GM18508 (cell line): Measurements from ENCODE around the gene CLTA.
"Not testable (repeated sequence)": the region's sequence is repeated elsewhere in the genome, so short reads cannot be mapped to it uniquely, and the experiment has no call there.

ENCODE experiments used
- ATAC-seq: cut with Tn5 transposase; IDR thresholded peaks from one replicate; pipeline ENCODE4 v1.9.1; 2021; ENCODE audit warnings: moderate number of reproducible peaks; ENCODE audit not compliant: insufficient read depth, unreplicated experiment

Gene CLTA

GRCh38 chr9:36180243-36180642 lies 10.5 kb upstream of the CLTA start:
- not testable (repeated sequence) for ATAC-seq

DNA sequence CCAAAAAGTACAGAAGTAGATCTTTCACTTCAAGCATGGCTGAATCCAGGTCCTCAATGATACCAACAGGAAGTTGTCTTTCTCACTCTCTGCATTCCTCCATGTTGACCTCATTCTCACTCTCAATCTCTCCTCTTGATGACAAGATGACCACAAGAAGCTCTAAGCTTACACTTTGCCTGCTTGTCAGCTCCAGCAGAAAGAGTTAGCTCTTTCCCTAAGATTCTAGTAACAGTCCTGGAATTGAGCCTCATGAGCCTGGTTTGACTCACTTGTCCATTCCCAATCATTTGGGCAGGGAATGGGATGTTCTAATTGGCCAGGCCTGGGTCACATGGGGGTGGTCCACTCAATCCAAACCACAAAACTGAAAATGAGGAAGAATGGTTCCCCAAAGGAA lies 3.3 kb upstream of the CLTA start:
- no peak for ATAC-seq

- ATAC-seq: no peak
These were observed 2.5 kb upstream of the CLTA start for GRCh38 chr9:36188212-36188611.

- ATAC-seq: no peak
These were observed 745 bp upstream of the CLTA start for GRCh38 chr9:36189976-36190375.

DNA sequence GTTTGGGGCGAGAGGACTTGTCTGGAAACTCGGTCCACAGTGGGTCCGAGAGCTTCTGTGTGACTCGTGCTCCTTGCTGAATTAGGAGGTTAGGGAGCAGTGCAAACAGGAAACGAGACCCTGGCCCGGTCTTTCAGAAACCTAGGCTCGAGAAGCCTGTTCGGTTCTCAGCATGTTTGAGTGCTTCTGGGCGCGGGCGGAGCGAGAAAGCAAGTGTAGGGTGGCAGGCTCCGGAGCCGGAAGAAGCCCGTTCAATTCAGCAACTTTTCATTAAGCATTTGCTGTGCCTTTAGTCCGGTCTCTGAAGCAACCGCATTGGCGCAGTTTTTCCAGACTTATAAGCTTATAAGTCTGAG lies 547 bp downstream of the CLTA start:
- ATAC-seq: no peak

GRCh38 chr9:36191686-36192085 lies 965 bp downstream of the CLTA start:
- ATAC-seq: no peak

- ATAC-seq: no peak
These were observed 1.5 kb downstream of the CLTA start for GRCh38 chr9:36192196-36192595.

DNA sequence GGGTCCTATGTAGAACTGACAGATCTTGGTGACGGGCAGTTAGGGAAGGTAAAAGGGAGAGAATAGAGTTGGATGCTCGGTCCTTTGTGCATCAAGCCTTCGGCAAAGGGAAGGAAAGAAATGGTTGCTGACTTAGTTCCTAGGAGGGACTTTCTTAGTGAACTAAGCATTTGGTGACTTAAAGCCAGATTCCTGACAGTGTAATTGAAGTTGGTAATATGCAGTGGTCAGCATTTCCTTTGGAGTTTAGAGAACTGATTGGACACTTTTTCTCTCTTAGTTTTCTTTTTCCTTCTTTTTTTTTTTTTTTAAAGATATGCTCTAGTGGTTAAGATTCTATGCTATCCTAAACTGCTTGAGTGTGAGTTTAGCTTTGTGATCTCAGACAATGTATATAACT lies 2.3 kb downstream of the CLTA start:
- no peak for ATAC-seq

DNA sequence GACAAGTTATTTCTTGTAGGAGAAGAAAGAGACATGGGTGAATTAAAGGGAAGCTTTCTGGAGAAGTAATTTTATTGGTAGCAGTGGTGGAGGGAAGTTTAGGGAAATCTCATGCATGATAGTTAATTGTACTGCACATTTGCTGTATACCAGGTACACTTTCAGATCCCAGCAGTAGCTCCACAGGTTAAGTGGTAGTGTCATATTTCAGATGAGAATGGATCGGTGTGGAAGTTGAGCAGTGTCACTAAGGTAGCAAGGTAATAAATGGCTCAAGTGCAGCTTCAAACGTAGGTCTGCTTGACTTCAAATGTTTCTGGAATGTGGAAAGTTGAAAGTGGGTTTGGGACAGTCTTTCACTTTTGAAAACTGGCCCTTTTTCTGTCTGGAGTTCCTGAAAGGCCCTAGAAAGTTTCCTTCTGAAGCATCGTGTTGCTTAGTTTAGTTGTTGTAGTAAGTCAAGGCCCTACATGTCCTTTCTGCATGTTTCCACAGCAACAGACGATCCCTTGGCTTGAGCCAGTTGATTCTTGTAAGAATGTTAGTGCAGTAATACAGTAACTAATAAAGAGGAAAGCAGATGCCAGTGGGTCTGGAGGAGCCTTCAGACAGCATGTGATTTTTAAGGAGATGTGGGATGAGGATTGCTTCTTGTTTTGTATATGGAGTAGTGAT lies 3.7 kb downstream of the CLTA start:
- no peak for ATAC-seq

DNA sequence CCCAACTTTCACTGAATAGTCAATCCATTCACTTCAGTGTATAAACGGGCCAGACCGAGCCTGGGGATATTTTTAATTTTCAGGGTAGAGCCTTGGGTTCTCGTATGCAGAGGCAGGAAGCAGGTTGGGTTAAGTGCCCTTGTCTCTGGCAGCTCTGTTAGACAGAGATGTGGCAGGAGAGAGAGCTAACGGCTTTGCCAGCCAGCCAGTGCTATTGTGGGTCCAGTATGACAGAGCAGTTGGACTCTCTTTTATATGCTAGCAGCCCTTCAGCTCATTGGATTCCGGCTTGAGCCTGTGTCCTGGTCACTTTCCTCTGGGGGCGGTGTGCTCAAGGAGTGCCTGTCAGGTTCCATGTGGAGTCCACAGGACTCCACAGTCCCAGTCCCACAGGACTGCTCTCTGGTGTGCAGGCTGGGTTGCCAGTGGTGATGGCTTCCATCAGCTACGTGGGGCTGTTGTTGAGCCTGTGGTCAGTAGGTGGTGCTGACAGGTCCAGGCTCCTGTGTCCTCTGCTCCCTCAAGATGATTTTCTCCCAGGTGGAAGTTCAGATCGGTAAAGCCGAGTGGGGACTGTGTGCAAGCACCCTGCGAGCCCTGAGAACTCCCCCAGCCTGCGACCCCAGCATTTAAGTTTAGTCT lies 14.3 kb downstream of the CLTA start:
- ATAC-seq: no peak

- ATAC-seq: no peak
These were observed 16.3 kb downstream of the CLTA start for GRCh38 chr9:36207016-36207415.

DNA sequence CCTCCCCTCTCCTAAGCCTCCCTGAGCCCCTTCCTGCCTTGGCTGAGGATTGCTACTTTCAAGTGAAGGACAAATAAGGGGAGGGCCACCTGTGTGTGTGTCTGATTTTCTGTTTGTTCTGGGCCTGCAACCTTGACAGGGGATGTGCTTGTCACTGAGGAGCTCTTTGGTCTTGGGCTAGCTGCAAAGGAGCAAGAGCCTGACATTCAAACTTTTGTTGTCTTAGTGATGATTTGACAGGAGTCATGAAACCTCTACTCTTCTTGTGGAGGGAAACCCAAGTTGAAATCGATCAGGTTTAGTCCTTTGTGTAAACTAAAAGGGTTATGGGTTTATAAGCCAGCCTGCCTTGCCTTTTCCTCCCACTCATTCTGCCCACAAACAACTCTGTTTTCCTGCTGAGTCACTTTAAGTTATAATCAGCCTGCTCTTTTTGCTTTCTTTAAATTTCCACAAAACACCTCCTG lies 16.9 kb downstream of the CLTA start:
- no peak for ATAC-seq

GRCh38 chr9:36208521-36209253 lies 18.0 kb downstream of the CLTA start:
- no peak for ATAC-seq

GRCh38 chr9:36210722-36211121 lies 20.0 kb downstream of the CLTA start:
- ATAC-seq: no peak

DNA sequence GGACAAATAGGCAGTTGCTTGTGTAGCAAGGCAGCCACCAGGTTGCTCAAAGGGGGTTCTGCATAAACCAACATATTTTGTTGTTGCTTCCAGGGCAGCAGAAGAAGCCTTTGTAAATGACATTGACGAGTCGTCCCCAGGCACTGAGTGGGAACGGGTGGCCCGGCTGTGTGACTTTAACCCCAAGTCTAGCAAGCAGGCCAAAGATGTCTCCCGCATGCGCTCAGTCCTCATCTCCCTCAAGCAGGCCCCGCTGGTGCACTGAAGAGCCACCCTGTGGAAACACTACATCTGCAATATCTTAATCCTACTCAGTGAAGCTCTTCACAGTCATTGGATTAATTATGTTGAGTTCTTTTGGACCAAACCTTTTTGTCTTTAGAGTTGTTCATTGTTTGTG lies 20.8 kb downstream of the CLTA start:
- no peak for ATAC-seq

DNA sequence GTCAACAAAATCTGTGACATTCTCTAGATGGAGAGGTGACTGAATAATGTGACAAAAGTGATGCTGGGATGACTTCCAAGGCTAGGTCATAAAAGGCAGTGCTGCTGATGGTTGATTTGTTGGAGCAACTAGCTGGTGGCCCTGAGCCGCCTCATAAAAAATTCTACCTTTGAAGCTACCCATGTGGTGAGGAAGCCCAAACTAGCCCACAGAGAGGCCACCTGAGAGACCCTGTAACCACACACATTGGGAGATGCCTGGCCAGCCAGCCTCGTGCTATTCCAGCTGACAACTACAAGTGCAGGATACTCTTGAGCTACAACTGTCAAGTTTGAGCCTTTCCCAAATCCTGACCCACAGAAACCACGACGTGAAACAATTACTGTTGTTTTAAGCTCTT lies 22.7 kb downstream of the CLTA start:
- ATAC-seq: no peak

DNA sequence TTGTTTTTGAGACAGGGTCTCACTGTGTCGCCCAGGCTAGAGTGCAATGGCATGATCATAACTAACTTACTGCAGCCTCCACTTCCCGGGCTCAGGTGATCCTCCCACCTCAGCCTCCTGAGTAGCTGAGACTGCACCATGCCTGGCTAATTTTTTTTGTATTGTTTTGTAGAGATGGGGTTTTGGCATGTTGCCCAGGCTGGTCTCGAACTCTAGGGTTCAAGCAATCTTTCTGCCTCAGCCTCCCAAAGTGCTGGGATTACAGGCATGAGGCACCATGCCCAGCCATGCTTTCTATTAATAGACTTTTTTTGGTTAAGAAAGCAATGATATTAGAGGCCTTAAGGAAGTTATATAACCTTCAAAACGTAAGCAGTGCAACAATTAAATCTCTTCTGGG lies 23.3 kb downstream of the CLTA start:
- no peak for ATAC-seq

DNA sequence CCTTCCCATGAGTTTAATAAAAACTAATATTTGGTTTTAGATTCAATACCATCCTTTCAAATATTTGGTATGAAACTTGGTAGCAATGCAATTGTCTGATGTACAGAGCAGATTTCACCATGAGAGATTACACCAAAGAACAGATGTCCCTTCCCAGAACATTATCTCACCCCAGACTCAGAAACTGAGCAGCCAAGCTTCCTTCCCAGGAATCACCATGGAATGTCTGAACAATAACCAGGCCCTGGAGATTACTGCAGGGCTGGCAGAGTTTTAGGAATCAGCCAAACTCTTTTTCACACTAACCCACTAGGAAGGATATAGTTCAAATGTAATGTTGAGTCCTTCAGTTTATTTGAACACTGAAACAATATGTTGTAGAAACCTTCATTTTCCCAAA lies 23.9 kb downstream of the CLTA start:
- no peak for ATAC-seq

DNA sequence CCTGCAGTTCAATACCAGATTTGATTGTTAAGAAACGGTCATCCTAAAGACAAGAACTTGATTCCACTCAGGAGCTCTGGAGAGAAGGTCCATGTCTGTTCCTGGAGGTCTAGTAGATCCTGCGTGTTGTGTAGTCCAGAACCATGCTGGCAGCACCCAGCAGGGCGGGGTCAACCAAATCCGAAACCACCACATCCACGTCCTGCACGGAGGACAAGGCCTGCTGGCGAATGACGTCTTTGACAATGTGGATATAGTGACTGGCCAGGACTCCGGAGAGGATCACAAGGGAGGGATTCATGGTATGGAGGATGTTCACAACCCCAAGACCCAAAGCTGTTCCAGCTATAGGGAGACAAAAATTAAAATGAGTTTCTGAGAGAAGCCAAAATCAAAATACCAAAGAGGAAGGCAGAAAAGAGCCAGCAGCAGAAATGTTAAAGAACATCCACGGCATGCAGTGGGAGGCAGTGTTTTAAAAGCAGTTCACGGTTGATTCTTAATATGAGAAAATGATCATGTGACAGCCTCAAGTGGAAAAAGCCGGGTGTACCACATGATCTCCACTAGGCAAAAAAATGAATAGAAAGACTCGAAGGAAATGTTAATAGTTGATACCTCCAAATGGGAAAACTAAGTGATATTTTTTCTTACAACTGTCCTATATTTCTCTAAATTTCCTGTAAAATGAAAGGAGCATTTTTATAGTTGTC lies 26.7 kb downstream of the CLTA start:
- no peak for ATAC-seq

- no peak for ATAC-seq
These were observed 27.3 kb downstream of the CLTA start for GRCh38 chr9:36218011-36218410.

GRCh38 chr9:36218411-36218901 lies 27.7 kb downstream of the CLTA start:
- ATAC-seq: no peak
